GM18526 (cell line): Measurements from ENCODE around the gene ALDH3A1.

ENCODE experiments used
- POLR2A ChIP-seq: IDR thresholded peaks from 3 replicates; pipeline ENCODE4 v1.6.1; 2011; ENCODE audit not compliant: insufficient read length; ENCODE audit errors: extremely low read depth

The ALDH3A1 gene

GRCh38 chr17:19750835-19751234 lies 2.7 kb upstream of the ALDH3A1 start:
- TF ChIP-seq POLR2A, result no peak

GRCh38 chr17:19750020-19750572 lies 2.0 kb upstream of the ALDH3A1 start:
- TF ChIP-seq POLR2A, result no peak

GRCh38 chr17:19748807-19749193 lies 702 bp upstream of the ALDH3A1 start:
- TF ChIP-seq POLR2A, result no peak

DNA sequence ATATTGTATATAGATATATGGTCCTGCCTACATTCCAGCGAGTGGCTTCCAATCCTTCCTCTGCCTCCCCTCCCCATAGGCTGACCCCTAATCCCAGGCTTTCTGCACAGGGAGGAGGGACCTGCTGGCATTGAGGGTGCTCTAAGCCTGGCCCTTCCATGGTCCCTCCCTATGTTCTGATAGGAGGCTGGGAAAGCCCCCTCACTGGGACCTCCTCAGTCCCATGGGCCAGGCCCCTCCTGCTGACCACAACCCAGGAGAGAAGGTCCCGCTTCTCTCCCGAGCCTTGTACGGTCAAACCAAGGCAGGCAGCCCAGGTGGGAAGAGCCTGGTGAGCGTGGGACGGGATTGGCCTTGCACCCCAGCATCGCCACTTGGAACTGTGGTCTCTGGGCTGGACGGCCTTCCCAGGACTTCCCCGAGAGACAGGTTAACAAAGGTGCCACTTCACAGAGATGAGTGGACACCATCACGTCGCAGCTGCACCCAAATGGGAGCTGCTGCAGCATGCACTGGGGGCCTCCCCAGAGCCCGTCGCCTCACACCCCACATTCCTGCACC lies 859 bp downstream of the ALDH3A1 start:
- no peak for TF ChIP-seq POLR2A

- no peak for TF ChIP-seq POLR2A
Measured at GRCh38 chr17:19746517-19746916, 1.6 kb downstream of the ALDH3A1 start.

GRCh38 chr17:19744922-19745757 lies 3.0 kb downstream of the ALDH3A1 start:
- no peak for TF ChIP-seq POLR2A

DNA sequence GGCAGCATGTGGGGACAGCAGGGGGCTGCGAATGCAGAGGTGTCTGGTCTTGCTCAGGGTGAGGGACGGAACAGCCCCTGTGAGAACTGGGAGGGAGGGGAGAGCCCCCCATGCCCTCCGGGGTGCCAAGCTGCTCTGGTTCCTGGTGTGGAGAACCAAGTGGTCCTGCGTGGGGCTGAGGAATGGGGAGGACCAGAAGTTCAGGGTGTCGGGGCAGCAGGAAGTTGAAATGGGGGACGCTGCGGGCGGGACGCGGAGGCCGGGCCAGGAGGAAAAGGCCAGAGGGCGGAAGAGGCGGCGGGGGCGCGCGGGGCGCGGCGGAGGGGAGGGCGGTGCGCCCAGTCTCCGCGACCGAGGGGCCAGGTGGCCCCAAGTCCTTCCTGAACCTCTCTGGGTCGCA lies 3.6 kb downstream of the ALDH3A1 start:
- no peak for TF ChIP-seq POLR2A

DNA sequence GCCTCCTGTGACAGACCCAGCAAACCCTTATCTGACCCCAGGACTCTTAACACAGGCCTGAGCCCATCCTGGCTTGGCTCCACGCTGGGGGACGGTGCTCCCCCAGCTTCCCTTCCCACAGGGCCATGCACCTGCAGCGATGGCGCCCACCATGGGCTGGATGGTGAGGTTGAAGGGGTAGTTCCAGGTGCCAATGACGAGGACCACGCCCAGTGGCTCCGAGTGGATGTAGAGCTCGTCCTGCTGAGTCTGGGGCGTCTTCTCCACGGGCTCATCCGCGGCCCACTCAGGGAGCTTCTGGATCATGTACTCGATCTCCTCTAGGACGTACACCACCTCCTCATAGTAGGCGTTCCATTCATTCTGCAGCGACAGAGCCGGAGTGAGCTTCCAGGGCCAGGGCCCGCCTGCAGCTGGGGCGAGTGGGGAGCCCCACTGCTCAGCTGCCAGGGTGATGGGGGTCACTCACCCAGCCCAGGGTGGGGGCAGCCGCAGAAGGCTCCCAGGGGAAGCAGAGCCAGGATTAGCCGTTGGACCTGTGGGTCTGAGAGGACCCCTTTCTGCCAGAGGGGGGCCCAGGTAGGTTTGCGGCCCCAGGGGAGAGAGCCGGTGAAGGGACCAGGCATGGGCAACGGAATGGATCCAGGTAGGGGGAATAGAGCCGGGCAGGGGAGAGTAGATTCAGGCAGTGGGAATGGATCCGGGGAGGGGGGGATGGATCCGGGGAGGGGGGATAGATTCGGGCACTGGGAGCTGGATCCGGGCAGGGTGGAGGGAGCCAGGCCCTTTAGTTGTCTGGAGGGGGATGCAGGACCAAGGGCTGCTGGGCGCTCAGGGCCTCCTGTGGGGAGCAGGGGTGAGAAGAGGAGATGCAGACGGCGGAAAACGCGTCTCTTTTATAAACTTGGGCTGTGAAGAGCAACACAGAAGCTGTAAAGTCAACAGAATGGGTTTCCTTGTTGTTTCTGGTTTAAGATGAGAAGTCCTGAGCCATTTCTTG lies 4.7 kb downstream of the ALDH3A1 start:
- no peak for TF ChIP-seq POLR2A

- TF ChIP-seq POLR2A, result no peak
Measured at GRCh38 chr17:19742495-19742894, 5.6 kb downstream of the ALDH3A1 start.

GRCh38 chr17:19741832-19742457 lies 6.2 kb downstream of the ALDH3A1 start:
- TF ChIP-seq POLR2A, result no peak

DNA sequence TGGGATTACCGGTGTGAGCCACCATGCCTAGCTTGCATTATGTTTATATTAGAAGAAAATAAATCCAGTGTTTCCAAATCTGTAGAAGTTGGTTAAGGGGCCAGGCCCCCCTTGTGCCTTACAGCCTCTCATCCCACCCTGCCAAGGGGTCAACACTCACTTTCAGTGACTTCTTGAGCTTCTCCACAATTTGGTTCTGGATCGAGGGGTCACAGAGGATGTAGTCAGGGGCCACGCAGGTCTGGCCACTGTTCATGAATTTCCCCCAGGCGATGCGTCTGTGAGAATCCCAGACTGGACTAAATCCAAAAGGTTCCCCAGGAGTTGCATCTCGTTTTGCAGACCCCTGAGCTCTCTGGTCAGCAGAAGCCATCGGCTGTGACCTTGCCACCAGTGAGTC lies 7.2 kb downstream of the ALDH3A1 start:
- TF ChIP-seq POLR2A, result no peak

- TF ChIP-seq POLR2A, result no peak
Measured at GRCh38 chr17:19739241-19740201, 8.6 kb downstream of the ALDH3A1 start.

DNA sequence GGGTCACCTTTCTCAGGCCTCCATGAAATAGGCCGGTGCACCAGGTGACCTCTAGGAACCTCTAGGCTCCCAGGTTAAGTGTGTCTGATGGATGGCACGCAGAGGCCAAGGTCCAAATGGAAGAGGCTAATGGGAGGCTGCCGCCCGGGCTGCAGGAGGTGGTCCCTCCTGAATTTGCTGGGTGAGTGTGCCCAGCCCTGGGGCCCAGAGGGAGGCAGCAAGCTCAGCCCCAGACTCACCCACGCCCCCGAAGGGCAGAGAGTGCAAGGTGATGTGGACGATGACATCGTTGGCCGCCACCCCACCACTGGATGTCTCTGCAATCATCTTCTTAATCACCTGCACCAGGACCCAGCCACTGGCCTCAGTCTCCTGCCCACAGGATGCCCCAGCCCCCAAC lies 9.3 kb downstream of the ALDH3A1 start:
- no peak for TF ChIP-seq POLR2A

DNA sequence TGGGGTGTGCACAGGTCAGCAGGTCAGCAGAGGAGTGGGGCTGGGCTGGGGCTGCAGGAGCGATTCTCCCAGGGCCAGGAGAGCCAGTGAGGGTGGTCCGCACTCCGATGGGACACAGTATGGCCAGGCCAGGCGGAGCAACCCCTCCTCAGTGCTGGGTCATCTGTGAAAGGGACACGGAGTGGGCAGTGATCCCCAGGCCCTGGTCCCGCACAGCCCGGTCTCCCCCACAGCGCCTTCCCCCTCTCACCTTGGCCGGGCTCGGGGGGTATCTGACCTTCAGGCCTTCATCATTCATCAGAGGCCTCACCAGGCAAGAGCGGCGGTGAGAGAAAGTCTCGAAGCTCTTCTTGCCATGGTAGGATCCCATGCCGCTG lies 10.0 kb downstream of the ALDH3A1 start:
- no peak for TF ChIP-seq POLR2A
